ENCODE data around the gene MDFIC. TPM values are rescaled to one million over a fixed set of nuclear protein-coding genes. Genes with fewer than 3 reads are reported as not detected.
A peak's percentile ranks its signal among the peaks of the same experiment; 100 is the strongest.

Gene MDFIC
- total and polyA plus RNA-seq, 2 of the 4 experiments (the other 2 are of a cell fraction), result 16.9 to 35.0 TPM

DNA sequence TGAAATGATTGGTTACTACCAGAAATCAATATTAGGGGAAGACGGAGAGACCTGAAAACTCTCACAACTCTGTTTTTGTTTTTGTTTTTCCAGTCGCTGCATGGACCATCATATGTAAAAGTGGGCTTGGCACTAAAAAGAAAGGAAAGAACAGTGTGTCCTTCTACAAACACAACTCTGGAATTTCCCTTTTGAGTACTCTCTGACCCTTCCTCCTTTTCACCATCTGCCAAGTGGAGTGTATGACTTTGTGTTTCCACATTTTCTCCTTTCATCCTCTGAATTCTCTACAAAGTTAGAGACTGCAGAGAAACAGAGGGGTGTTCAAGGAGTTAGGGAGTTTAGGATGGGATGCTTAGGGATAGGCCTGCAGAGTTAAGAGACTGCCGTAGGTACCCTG lies 92.0 kb downstream of the MDFIC start:
- Histone ChIP-seq H3K9me1 (ENCODE audit: insufficient read depth, low read length) (peaks cover 8% of the 10 kb centered on the region; the same call in 1 of the 2 replicates), H3K36me3 (ENCODE audit: control insufficient read depth, insufficient read depth, low read length) (peaks cover 3% of the 10 kb centered on the region), H2BK20ac (ENCODE audit: low read depth, low read length) (peak overlapping the region; percentile 67), H3K18ac (ENCODE audit: low read depth, low read length) (peak overlapping the region; percentile 87; the same call in 1 of the 2 replicates), H3K23ac (ENCODE audit: low read depth, low read length) (no peak overlapping the region), H3K79me1 (ENCODE audit: low read depth in 1 of 2, low read length in 2 of 2) (peaks cover 6 to 20% of the 10 kb centered on the region in 2 experiments; a peak in 3 of 4 replicates), H4K91ac (ENCODE audit: insufficient read depth, low read depth, low read length) (peak overlapping the region; percentile 23; the same call in 1 of the 2 replicates), H3K4me2 (ENCODE audit: low read depth, low read length) (no peak overlapping the region), H2AK9ac (replicated peaks; ENCODE audit: low read depth, low read length, poor library complexity) (no peak overlapping the region), H2AFZ (replicated peaks; ENCODE audit: low read length, poor library complexity) (no peak overlapping the region), H2AK5ac (ENCODE audit: low read depth, low read length) (peak overlapping the region; percentile 64), H3K56ac (ENCODE audit: extremely low read depth, insufficient read depth, low read length) (no peak overlapping the region), H2BK5ac (ENCODE audit: low read depth, low read length, poor library complexity, severe bottlenecking) (peak overlapping the region; percentile 36), H4K5ac (ENCODE audit: low read depth, low read length) (peak overlapping the region; percentile 68; the same call in 1 of the 2 replicates), H3K27ac (ENCODE audit: insufficient read depth, low read length) (no peak overlapping the region), H3K14ac (replicated peaks; ENCODE audit: low read depth, low read length) (no peak overlapping the region; the same call in 1 of the 2 replicates), H3K4me1 (ENCODE audit: control insufficient read depth, insufficient read depth, low read length) (peaks cover 5% of the 10 kb centered on the region), H2BK15ac (ENCODE audit: low read depth, low read length) (0 out of 3 replicates have a peak overlapping the region, but pooled peaks have one; percentile 73), H3K27me3 (ENCODE audit: control insufficient read depth, insufficient read depth, low read length) (no peaks in the 10 kb centered on the region), H4K8ac (ENCODE audit: low read depth in 2 of 2, low read length in 2 of 2) (no peak overlapping the region), H3K9ac (ENCODE audit: low read depth, low read length) (no peak overlapping the region), H4K20me1 (ENCODE audit: insufficient read depth, low read length) (no peaks in the 10 kb centered on the region), H3K4me3 (ENCODE audit: insufficient read depth, low read depth, low read length) (no peak overlapping the region), H3K4ac (ENCODE audit: low read depth, low read length) (peak overlapping the region; percentile 70), H2BK120ac (ENCODE audit: low read depth, low read length) (peak overlapping the region; percentile 71), H3K9me3 (ENCODE audit: control insufficient read depth, insufficient read depth, low read length) (no peaks in the 10 kb centered on the region)
- ChIA-PET POLR2A (ENCODE audit: unreplicated experiment) (no interaction called here), CTCF (no interaction called here)
- no peak for DNase-seq
- ATAC-seq (ENCODE audit: low read depth), result no peak
- dilution Hi-C loops (cut with HindIII; ENCODE audit: low sequenced_read_pairs, unreplicated experiment), result no loop called here
- no peak for TF ChIP-seq CEBPB (IDR thresholded peaks at IDR 0.05; ENCODE audit: low read depth, low read length)
- no peak for TF ChIP-seq POLR2A (IDR thresholded peaks at IDR 0.05; ENCODE audit: low read depth, low read length)
- no peak for TF ChIP-seq CHD1 (IDR thresholded peaks at IDR 0.05; ENCODE audit: low read depth, low read length)
- no peak for TF ChIP-seq RAD21 (IDR thresholded peaks at IDR 0.05; ENCODE audit: low read length)
- TF ChIP-seq ELK1 (IDR thresholded peaks at IDR 0.05; ENCODE audit: borderline replicate concordance, low read depth, low read length), result no peak
- TF ChIP-seq USF2 (IDR thresholded peaks at IDR 0.05; ENCODE audit: low read depth, low read length), result no peak
- TF ChIP-seq SMC3 (IDR thresholded peaks at IDR 0.05; ENCODE audit: low read depth, low read length), result no peak
- no peak for TF ChIP-seq BHLHE40 (IDR thresholded peaks at IDR 0.05; ENCODE audit: low read depth, low read length)
- TF ChIP-seq NFE2L2 (IDR thresholded peaks at IDR 0.05; ENCODE audit: low read depth, low read length), result no peak
- no peak for TF ChIP-seq MAZ (IDR thresholded peaks at IDR 0.05; ENCODE audit: borderline replicate concordance, low read depth, low read length)
- no peak for TF ChIP-seq RFX5 (IDR thresholded peaks at IDR 0.05; ENCODE audit: low read depth, low read length)
- TF ChIP-seq FOS (IDR thresholded peaks at IDR 0.05; ENCODE audit: low read depth, low read length), result no peak
- TF ChIP-seq CTCF (conservative IDR thresholded peaks at IDR 0.05; ENCODE audit: low read depth, low read length), result no peak
- TF ChIP-seq MAFK (IDR thresholded peaks at IDR 0.05; ENCODE audit: low read depth, low read length), result no peak
- TF ChIP-seq RCOR1 (IDR thresholded peaks at IDR 0.05; ENCODE audit: insufficient replicate concordance, low read length), result no peak
- no peak for TF ChIP-seq MXI1 (IDR thresholded peaks at IDR 0.05; ENCODE audit: borderline replicate concordance, low read depth, low read length)
- in situ Hi-C loops (cut with MboI; ENCODE audit: low sequenced_read_pairs), result no loop called here
- WGBS, 2 experiments (ENCODE audit: extremely low coverage in 2 of 2, insufficient read length in 1 of 2), result no CpG with 5 or more reads among the region's 3 CpGs
- BruUV-seq (replicated peaks), result no TSS peak
- intact Hi-C loops (cut with micrococcal nuclease), result no loop called here

All from IMR-90 (cell line).